Measurements from ENCODE around the gene BMP10. TPM values are rescaled to one million over a fixed set of nuclear protein-coding genes. Genes with fewer than 3 reads are reported as not detected.

BMP10 gene
- polyA plus RNA-seq, 1 donor (not counting 4 experiments of a cell fraction or from before 2014, with no cell fraction given) = 0.05 TPM

GRCh38 chr2:68878753-68879152 lies 7.6 kb upstream of the BMP10 start:
- Histone ChIP-seq H3K27me3 (ENCODE audit: control insufficient read depth, extremely low read depth, insufficient read depth, low read length) (peaks cover 3% of the 10 kb centered on the region), H3K4me2 (ENCODE audit: control insufficient read depth, extremely low read depth, insufficient read depth, low read depth, low read length) (no peak overlapping the region), H3K4me3 (ENCODE audit: control insufficient read depth in 2 of 3, extremely low read depth in 1 of 3, insufficient read depth in 2 of 3, low read depth in 1 of 3, low read length in 3 of 3) (no peak overlapping the region), H3K36me3 (ENCODE audit: control insufficient read depth in 2 of 2, extremely low read depth in 1 of 2, insufficient read depth in 2 of 2, low read length in 2 of 2) (no peaks in the 10 kb centered on the region), H2AFZ (ENCODE audit: control insufficient read depth, low read length) (no peak overlapping the region), H3K9me3 (ENCODE audit: control insufficient read depth, low read depth, low read length) (no peaks in the 10 kb centered on the region), H3K27ac (ENCODE audit: control insufficient read depth, insufficient read depth, low read length) (no peak overlapping the region), H3K79me2 (ENCODE audit: control insufficient read depth, insufficient read depth, low read length) (no peaks in the 10 kb centered on the region), H3K9ac (ENCODE audit: control insufficient read depth, extremely low read depth, insufficient read depth, low read length) (no peak overlapping the region), H3K9me1 (ENCODE audit: control insufficient read depth, extremely low read depth, insufficient read depth, low read length) (no peaks in the 10 kb centered on the region), H4K20me1 (ENCODE audit: control insufficient read depth, extremely low read depth, insufficient read depth, low read length) (no peaks in the 10 kb centered on the region), H3K4me1 (ENCODE audit: control insufficient read depth, extremely low read depth, insufficient read depth, low read length) (no peaks in the 10 kb centered on the region)
- DNase-seq (ENCODE audit: low read depth, low spot score) (no peak), FAIRE-seq (no peak)
- no peak for TF ChIP-seq EZH2 (IDR thresholded peaks at IDR 0.05; ENCODE audit: low read length)
- dilution Hi-C loops (cut with MboI; ENCODE audit: extremely low pct_ligation_motif_present, low sequenced_read_pairs) = no loop called here

GRCh38 chr2:68878071-68878711 lies 7.0 kb upstream of the BMP10 start:
- no peak overlapping the region for H2AFZ ChIP-seq (ENCODE audit: control insufficient read depth, low read length)
- H3K4me3 ChIP-seq (ENCODE audit: control insufficient read depth in 2 of 3, extremely low read depth in 1 of 3, insufficient read depth in 2 of 3, low read depth in 1 of 3, low read length in 3 of 3) = no peak overlapping the region
- H3K36me3 ChIP-seq (ENCODE audit: control insufficient read depth in 2 of 2, extremely low read depth in 1 of 2, insufficient read depth in 2 of 2, low read length in 2 of 2) = no peaks in the 10 kb centered on the region
- FAIRE-seq (no peak), DNase-seq (ENCODE audit: low read depth, low spot score) (no peak)
- no peak overlapping the region for H3K9ac ChIP-seq (ENCODE audit: control insufficient read depth, extremely low read depth, insufficient read depth, low read length)
- TF ChIP-seq CTCF (optimal IDR thresholded peaks at IDR 0.05 in 1 of 3, IDR thresholded peaks at IDR 0.05 in 1 of 3, conservative IDR thresholded peaks at IDR 0.05 in 1 of 3; ENCODE audit: extremely low read depth in 1 of 3, insufficient read depth in 2 of 3, low read length in 3 of 3) (no peak), EZH2 (IDR thresholded peaks at IDR 0.05; ENCODE audit: low read length) (no peak)
- H3K4me1 ChIP-seq (ENCODE audit: control insufficient read depth, extremely low read depth, insufficient read depth, low read length) = no peaks in the 10 kb centered on the region
- no peaks in the 10 kb centered on the region for H3K9me1 ChIP-seq (ENCODE audit: control insufficient read depth, extremely low read depth, insufficient read depth, low read length)
- no peaks in the 10 kb centered on the region for H3K79me2 ChIP-seq (ENCODE audit: control insufficient read depth, insufficient read depth, low read length)
- no peaks in the 10 kb centered on the region for H3K9me3 ChIP-seq (ENCODE audit: control insufficient read depth, low read depth, low read length)
- no peaks in the 10 kb centered on the region for H4K20me1 ChIP-seq (ENCODE audit: control insufficient read depth, extremely low read depth, insufficient read depth, low read length)
- no peak overlapping the region for H3K27ac ChIP-seq (ENCODE audit: control insufficient read depth, insufficient read depth, low read length)
- no peak overlapping the region for H3K4me2 ChIP-seq (ENCODE audit: control insufficient read depth, extremely low read depth, insufficient read depth, low read depth, low read length)
- peaks cover 3% of the 10 kb centered on the region for H3K27me3 ChIP-seq (ENCODE audit: control insufficient read depth, extremely low read depth, insufficient read depth, low read length)
- dilution Hi-C loops (cut with MboI; ENCODE audit: extremely low pct_ligation_motif_present, low sequenced_read_pairs) = no loop called here
